ENCODE data around the gene TNFRSF12A. TPM values are rescaled to one million over a fixed set of nuclear protein-coding genes. Genes with fewer than 3 reads are reported as not detected.

The TNFRSF12A gene
- total and polyA plus RNA-seq, 9 donors, result 3.7 to 52.5 (median 8.5) TPM

- 87 to 89% (median 88%) methylated on average over 5 of the region's 5 CpGs for WGBS, 3 donors
- TF ChIP-seq EP300 (IDR thresholded peaks at IDR 0.05) (no peak), POLR2A (IDR thresholded peaks at IDR 0.05) (no peak)
- TF ChIP-seq, protein P1, sequence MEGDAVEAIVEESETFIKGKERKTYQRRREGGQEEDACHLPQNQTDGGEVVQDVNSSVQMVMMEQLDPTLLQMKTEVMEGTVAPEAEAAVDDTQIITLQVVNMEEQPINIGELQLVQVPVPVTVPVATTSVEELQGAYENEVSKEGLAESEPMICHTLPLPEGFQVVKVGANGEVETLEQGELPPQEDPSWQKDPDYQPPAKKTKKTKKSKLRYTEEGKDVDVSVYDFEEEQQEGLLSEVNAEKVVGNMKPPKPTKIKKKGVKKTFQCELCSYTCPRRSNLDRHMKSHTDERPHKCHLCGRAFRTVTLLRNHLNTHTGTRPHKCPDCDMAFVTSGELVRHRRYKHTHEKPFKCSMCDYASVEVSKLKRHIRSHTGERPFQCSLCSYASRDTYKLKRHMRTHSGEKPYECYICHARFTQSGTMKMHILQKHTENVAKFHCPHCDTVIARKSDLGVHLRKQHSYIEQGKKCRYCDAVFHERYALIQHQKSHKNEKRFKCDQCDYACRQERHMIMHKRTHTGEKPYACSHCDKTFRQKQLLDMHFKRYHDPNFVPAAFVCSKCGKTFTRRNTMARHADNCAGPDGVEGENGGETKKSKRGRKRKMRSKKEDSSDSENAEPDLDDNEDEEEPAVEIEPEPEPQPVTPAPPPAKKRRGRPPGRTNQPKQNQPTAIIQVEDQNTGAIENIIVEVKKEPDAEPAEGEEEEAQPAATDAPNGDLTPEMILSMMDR (IDR thresholded peaks at IDR 0.05), result no peak
- Histone ChIP-seq H3K36me3 (no peaks in the 10 kb centered on the region), H3K9me3 (no peaks in the 10 kb centered on the region), H3K27ac (no peak overlapping the region), H3K4me3 (no peak overlapping the region), H3K27me3 (peaks cover 6% of the 10 kb centered on the region), H3K4me1 (ENCODE audit: insufficient read depth) (peaks cover 8% of the 10 kb centered on the region)
- DNase-seq, result no peak
- intact Hi-C loops (cut with DNase I), result no loop called here
These were observed 47.1 kb upstream of the TNFRSF12A start for GRCh38 chr16:2973093-2973492.

DNA sequence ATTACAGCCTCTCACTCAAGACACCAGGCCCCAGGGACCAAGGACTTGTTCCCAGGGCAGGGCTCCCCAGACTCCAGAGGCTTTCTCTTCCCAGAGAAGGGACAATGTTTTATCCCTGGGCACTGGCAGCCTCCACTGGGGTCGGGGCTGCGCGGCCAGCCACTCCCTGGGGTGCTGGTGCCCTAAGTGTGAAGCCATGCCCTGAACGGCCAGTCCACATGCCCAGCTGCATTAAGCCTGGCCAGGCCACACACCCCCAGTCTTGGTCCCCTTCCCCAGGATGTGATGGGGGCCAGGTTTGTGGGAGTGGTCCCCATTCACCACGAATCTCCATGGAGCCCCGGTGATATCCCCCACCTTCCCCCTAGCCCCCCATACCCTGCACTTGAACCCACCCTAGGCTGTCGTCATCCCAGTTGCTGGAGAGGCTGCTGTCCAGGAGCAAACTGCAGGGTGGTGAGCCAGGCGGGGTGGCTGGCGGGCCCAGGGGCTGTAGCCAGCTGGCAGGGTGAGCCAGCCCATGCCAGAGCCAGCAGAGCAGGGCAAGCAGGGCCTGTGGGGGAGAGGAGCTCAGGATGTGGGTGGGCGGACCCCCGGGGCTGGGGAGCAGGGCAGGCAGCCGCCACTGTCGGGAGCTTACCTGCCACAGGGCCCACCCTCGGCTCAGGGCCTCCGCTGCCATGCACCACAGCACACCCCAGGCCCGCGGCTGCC is 46.4 kb upstream of the TNFRSF12A start:
- no peak overlapping the region for H3K4me3 ChIP-seq
- H3K27ac ChIP-seq, result no peak overlapping the region
- H3K27me3 ChIP-seq, result peaks cover 6% of the 10 kb centered on the region
- intact Hi-C loops (cut with DNase I), result no loop called here
- DNase-seq, result no peak
- TF ChIP-seq EP300 (IDR thresholded peaks at IDR 0.05) (no peak), POLR2A (IDR thresholded peaks at IDR 0.05) (no peak)
- H3K4me1 ChIP-seq (ENCODE audit: insufficient read depth), result peaks cover 5% of the 10 kb centered on the region
- H3K9me3 ChIP-seq, result no peaks in the 10 kb centered on the region
- H3K36me3 ChIP-seq, result no peaks in the 10 kb centered on the region
- WGBS, 3 donors, result 82 to 85% (median 85%) methylated on average over 12 to 17 of the region's 17 CpGs

DNA sequence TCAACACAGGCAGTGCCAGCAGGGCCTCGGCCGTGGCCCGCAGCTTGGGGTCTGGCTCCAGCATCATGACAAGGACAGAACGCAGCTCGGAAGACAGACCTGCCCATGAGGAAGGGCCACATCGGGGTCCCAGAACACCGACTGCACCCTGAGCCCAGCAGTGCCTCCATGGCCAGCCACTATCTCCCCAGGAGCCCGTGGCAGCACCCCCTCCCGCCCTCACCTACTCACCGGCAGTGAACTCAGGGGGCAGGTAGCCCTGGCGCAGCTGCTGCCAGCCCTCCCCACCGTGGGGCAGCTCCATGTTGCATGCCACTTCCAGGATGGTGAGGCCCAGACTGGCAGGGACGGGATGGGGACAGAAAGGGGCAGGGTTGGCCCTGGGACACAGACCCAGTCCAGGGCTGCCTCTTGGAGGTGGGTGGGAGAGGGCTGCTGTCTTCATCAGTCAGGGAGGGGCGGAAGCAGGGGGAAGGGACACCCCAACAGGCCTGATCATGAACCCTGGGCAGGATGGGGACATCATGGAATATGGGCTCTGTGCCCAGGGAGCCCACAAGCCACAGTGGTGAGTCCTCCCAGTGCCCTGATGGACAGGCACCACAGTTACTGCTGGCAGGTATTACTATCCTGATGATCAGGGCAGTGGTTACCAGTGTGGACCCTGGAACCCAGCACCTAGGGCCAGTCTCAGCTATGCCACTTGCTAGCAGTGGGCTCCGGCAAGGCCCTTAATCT is 45.7 kb upstream of the TNFRSF12A start:
- Histone ChIP-seq H3K4me1 (ENCODE audit: insufficient read depth) (peaks cover 3% of the 10 kb centered on the region), H3K4me3 (no peak overlapping the region), H3K36me3 (no peaks in the 10 kb centered on the region), H3K27ac (no peak overlapping the region), H3K27me3 (peaks cover 6% of the 10 kb centered on the region), H3K9me3 (no peaks in the 10 kb centered on the region)
- WGBS, 3 donors, result 86 to 93% (median 88%) methylated on average over 10 to 15 of the region's 15 CpGs
- intact Hi-C loops (cut with DNase I), result no loop called here
- DNase-seq, result no peak
- TF ChIP-seq, protein P1 (IDR thresholded peaks at IDR 0.05), result no peak
- TF ChIP-seq POLR2A (IDR thresholded peaks at IDR 0.05) (no peak), EP300 (IDR thresholded peaks at IDR 0.05) (no peak)

DNA sequence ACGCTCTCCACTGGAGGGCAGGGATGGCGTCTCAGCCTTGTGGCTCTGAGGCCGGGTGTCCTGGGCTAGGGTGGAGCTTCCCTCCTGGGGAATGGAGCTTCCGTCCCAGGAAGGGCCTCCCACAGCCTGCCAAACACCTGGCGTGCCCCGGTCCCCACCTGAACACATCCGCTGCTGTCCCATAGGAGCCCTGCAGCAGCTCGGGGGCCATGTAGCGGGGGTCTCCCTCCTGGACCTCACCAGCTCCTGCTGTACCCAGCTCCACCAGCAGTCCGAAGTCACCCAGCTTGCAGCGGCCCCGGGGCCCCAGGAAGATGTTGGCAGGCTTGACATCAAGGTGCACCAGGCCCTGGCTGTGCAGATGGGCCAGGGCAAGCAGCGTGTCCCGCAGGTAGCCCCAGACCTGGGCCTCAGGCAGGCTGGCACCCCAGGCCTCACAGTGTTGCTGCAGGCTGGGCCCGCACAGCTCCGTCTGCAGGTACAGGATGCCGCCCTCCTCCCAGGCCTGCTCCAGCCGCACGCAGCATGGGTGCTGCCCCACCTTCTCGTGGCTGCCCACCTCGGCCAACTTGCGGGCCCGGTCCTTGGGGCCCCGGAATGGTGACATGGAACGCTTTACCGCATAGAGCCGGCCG is 44.9 kb upstream of the TNFRSF12A start:
- Histone ChIP-seq H3K36me3 (no peaks in the 10 kb centered on the region), H3K27ac (no peak overlapping the region), H3K4me3 (no peak overlapping the region), H3K4me1 (ENCODE audit: insufficient read depth) (no peaks in the 10 kb centered on the region), H3K9me3 (no peaks in the 10 kb centered on the region), H3K27me3 (peaks cover 1% of the 10 kb centered on the region)
- no peak for DNase-seq
- WGBS, 3 donors, result 92 to 94% (median 93%) methylated on average over 24 to 28 of the region's 28 CpGs
- no peak for TF ChIP-seq EP300 (IDR thresholded peaks at IDR 0.05)
- TF ChIP-seq, protein P1 (IDR thresholded peaks at IDR 0.05), result no peak
- no peak for TF ChIP-seq POLR2A (IDR thresholded peaks at IDR 0.05)
- intact Hi-C loops (cut with DNase I), result no loop called here
